Breast epithelium (tissue), 4 donors: ENCODE results near the gene CCNT1. TPM values are rescaled to one million over a fixed set of nuclear protein-coding genes. Genes with fewer than 3 reads are reported as not detected.

Experiments used
- DNase-seq, 2 donors: peaks; one replicate each; pipeline ENCODE4 v3.0.0-alpha.2; 2019; ENCODE audit warnings: low spot score in 2 of 2
- H3K27ac ChIP-seq, 2 donors: fragments of 200-600 bp; sonication (generic) in 1 of 2; one replicate each; pipeline ENCODE4 v1.5.1; 2016 to 2019; ENCODE audit warnings: mild to moderate bottlenecking in 1 of 2
- H3K27me3 ChIP-seq, 2 donors: fragments of 200-600 bp; sonication (generic) in 1 of 2; one replicate each; pipeline versions ENCODE4 v1.5.1 to v1.6.0; 2017 to 2019; ENCODE audit warnings: control low read depth in 1 of 2, mild to moderate bottlenecking in 1 of 2
- H3K36me3 ChIP-seq: fragments of 200-600 bp; one replicate; pipeline ENCODE4 v1.5.1; 2019
- H3K4me1 ChIP-seq, 2 donors: fragments of 200-600 bp; sonication (generic); one replicate each; pipeline ENCODE4 v1.5.1; 2016 to 2019; ENCODE audit warnings: control low read depth in 1 of 2
- H3K4me3 ChIP-seq, 3 donors: fragments of 200-600 bp; sonication (generic); 1 replicate in 2 of 3; 2 replicates in 1 of 3; pipeline ENCODE4 v1.5.1; 2016 to 2019; ENCODE audit warnings: mild to moderate bottlenecking in 3 of 3, moderate library complexity in 2 of 3
- H3K9me3 ChIP-seq, 2 donors: fragments of 200-600 bp; sonication (generic) in 1 of 2; one replicate each; pipeline ENCODE4 v1.5.1; 2016 to 2019; ENCODE audit warnings: control low read depth in 1 of 2
- POLR2A ChIP-seq: fragments of 450-650 bp; IDR thresholded peaks from one replicate; pipeline ENCODE4 v1.6.1; 2016; ENCODE audit warnings: antibody characterized with exemption, mild to moderate bottlenecking, moderate library complexity
- POLR2AphosphoS5 ChIP-seq, 3 donors: sonication (generic); formaldehyde crosslinking; IDR thresholded peaks; one replicate each; pipeline ENCODE4 v1.6.1; 2017; ENCODE audit warnings: antibody characterized with exemption in 3 of 3
- intact Hi-C: fragments of 100-400 bp; cut with DNase I; formaldehyde crosslinking; loops from one replicate; pipeline ENCODE4 v1.15.1; 2023; ENCODE audit warnings: low total_unique reads
- total RNA-seq, 3 donors: library from RNA; depleted of rRNA; stranded (reverse); fragments of >200 nt; gene quantifications; one replicate each; pipeline ENCODE4 v1.1.0, GENCODE V29; 2016
- TF ChIP-seq, protein P1 (sequence below), 3 donors: fragments of 450-650 bp; IDR thresholded peaks; one replicate each; pipeline ENCODE4 v1.5.1; 2016 to 2017; ENCODE audit warnings: antibody characterized with exemption in 3 of 3, mild to moderate bottlenecking in 3 of 3, moderate library complexity in 3 of 3

CCNT1 gene
- total RNA-seq, 3 donors from 2014 or later = 25.9 to 51.7 (median 26.7) TPM

- Histone ChIP-seq H3K9me3 (no peaks in the 10 kb centered on the region), H3K27ac (no peak overlapping the region), H3K4me3 (no peak overlapping the region), H3K27me3 (no peaks in the 10 kb centered on the region), H3K4me1 (no peaks in the 10 kb centered on the region), H3K36me3 (peaks cover 18% of the 10 kb centered on the region)
- intact Hi-C loops = no loop called here
- TF ChIP-seq POLR2AphosphoS5 (IDR thresholded peaks at IDR 0.05) (no peak), POLR2A (no peak)
- TF ChIP-seq, protein P1, sequence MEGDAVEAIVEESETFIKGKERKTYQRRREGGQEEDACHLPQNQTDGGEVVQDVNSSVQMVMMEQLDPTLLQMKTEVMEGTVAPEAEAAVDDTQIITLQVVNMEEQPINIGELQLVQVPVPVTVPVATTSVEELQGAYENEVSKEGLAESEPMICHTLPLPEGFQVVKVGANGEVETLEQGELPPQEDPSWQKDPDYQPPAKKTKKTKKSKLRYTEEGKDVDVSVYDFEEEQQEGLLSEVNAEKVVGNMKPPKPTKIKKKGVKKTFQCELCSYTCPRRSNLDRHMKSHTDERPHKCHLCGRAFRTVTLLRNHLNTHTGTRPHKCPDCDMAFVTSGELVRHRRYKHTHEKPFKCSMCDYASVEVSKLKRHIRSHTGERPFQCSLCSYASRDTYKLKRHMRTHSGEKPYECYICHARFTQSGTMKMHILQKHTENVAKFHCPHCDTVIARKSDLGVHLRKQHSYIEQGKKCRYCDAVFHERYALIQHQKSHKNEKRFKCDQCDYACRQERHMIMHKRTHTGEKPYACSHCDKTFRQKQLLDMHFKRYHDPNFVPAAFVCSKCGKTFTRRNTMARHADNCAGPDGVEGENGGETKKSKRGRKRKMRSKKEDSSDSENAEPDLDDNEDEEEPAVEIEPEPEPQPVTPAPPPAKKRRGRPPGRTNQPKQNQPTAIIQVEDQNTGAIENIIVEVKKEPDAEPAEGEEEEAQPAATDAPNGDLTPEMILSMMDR (IDR thresholded peaks at IDR 0.05) = no peak
- DNase-seq = no peak
Observed at GRCh38 chr12:48690990-48691389, 25.5 kb downstream of the CCNT1 start.

- Histone ChIP-seq H3K4me3 (no peak overlapping the region), H3K36me3 (peaks cover 18% of the 10 kb centered on the region), H3K27ac (no peak overlapping the region), H3K27me3 (no peaks in the 10 kb centered on the region), H3K4me1 (no peaks in the 10 kb centered on the region), H3K9me3 (no peaks in the 10 kb centered on the region)
- TF ChIP-seq POLR2A = no peak
- no peak for TF ChIP-seq POLR2AphosphoS5 (IDR thresholded peaks at IDR 0.05)
- TF ChIP-seq, protein P1 (IDR thresholded peaks at IDR 0.05) = no peak
- intact Hi-C loops = no loop called here
- no peak for DNase-seq
Observed at GRCh38 chr12:48690436-48690835, 26.1 kb downstream of the CCNT1 start.

GRCh38 chr12:48688836-48689235 lies 27.7 kb downstream of the CCNT1 start:
- DNase-seq = no peak
- intact Hi-C loops = no loop called here
- Histone ChIP-seq H3K36me3 (peaks cover 16% of the 10 kb centered on the region), H3K4me3 (no peak overlapping the region), H3K4me1 (no peaks in the 10 kb centered on the region), H3K27me3 (no peaks in the 10 kb centered on the region), H3K9me3 (no peaks in the 10 kb centered on the region), H3K27ac (no peak overlapping the region)
- TF ChIP-seq, protein P1 (IDR thresholded peaks at IDR 0.05) = no peak
- TF ChIP-seq POLR2A (no peak), POLR2AphosphoS5 (IDR thresholded peaks at IDR 0.05) (no peak)

DNA sequence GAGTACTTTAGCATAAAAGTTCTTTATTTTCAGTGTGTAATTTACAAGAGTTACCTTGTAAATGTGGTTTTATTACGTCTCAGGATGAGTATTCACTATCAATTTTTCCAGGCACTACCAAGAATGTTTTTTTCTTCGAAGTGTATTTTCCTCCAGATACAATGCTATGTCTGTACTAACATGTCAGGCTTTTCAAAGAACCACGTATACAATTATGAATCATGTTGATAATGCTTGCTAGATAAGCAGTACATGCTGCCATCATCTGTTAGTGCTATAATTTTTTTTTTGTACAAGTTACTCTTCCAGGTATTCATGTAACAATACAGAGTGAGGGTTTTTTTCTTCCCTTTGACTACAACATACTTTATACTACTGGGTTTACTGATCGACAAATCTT lies 28.9 kb downstream of the CCNT1 start:
- TF ChIP-seq POLR2AphosphoS5 (IDR thresholded peaks at IDR 0.05) = no peak
- TF ChIP-seq, protein P1 (IDR thresholded peaks at IDR 0.05) = no peak
- no peak for TF ChIP-seq POLR2A
- Histone ChIP-seq H3K27me3 (no peaks in the 10 kb centered on the region), H3K27ac (no peak overlapping the region), H3K36me3 (peaks cover 3% of the 10 kb centered on the region), H3K4me3 (no peak overlapping the region), H3K9me3 (no peaks in the 10 kb centered on the region), H3K4me1 (no peaks in the 10 kb centered on the region)
- no peak for DNase-seq
- intact Hi-C loops = no loop called here

- no peak for TF ChIP-seq POLR2A
- H3K4me1 ChIP-seq = no peaks in the 10 kb centered on the region
- H3K27me3 ChIP-seq = no peaks in the 10 kb centered on the region
- no peak overlapping the region for H3K4me3 ChIP-seq
- intact Hi-C loops = no loop called here
- H3K36me3 ChIP-seq = no peaks in the 10 kb centered on the region
- H3K27ac ChIP-seq = no peak overlapping the region
- DNase-seq = no peak
- no peaks in the 10 kb centered on the region for H3K9me3 ChIP-seq
Observed at GRCh38 chr12:48686615-48687334, 29.7 kb downstream of the CCNT1 start.
